Embryonic facial prominence (tissue), 1 donor: ENCODE data around the gene ZNF267.
A peak's percentile ranks its signal among the peaks of the same experiment; 100 is the strongest.
"Not testable (repeated sequence)": the region's sequence is repeated elsewhere in the genome, so short reads cannot be mapped to it uniquely, and the experiment has no call there.

Experiments used
- DNase-seq: peaks from one replicate; pipeline ENCODE4 v3.0.0-alpha.2; 2016; ENCODE audit errors: extremely low spot score

The ZNF267 gene

GRCh38 chr16:31873556-31874365 is at the start of gene ZNF267:
Gene ZNF267, plus strand, starts transcription at chr16:31873807. Its CDS starts 160 bp downstream, at chr16:31873967.
- DNase-seq: peak; percentile 84

GRCh38 chr16:31833047-31833446 is 40.6 kb upstream of the ZNF267 start:
- DNase-seq: no peak

- DNase-seq: not testable (repeated sequence)
Observed at GRCh38 chr16:31836396-31836795, 37.2 kb upstream of the ZNF267 start.

- no peak for DNase-seq
Observed at GRCh38 chr16:31842864-31843263, 30.7 kb upstream of the ZNF267 start.

GRCh38 chr16:31848572-31848971 is 25.0 kb upstream of the ZNF267 start:
- DNase-seq: not testable (repeated sequence)

GRCh38 chr16:31853291-31853690 is 20.3 kb upstream of the ZNF267 start:
- DNase-seq: no peak

GRCh38 chr16:31860508-31860907 is 13.1 kb upstream of the ZNF267 start:
- DNase-seq: no peak

GRCh38 chr16:31861455-31861854 is 12.2 kb upstream of the ZNF267 start:
- no peak for DNase-seq

GRCh38 chr16:31862761-31863160 is 10.8 kb upstream of the ZNF267 start:
- DNase-seq: no peak

GRCh38 chr16:31868164-31868563 is 5.4 kb upstream of the ZNF267 start:
- DNase-seq: no peak

GRCh38 chr16:31868691-31869167 is 4.9 kb upstream of the ZNF267 start:
- peak; percentile 28 for DNase-seq

GRCh38 chr16:31869511-31870201 is 4.0 kb upstream of the ZNF267 start:
- no peak for DNase-seq

GRCh38 chr16:31870809-31871208 is 2.8 kb upstream of the ZNF267 start:
- no peak for DNase-seq

GRCh38 chr16:31871510-31871909 is 2.1 kb upstream of the ZNF267 start:
- DNase-seq: no peak

- no peak for DNase-seq
Observed at GRCh38 chr16:31872201-31872600, 1.4 kb upstream of the ZNF267 start.

- DNase-seq: no peak
Observed at GRCh38 chr16:31874366-31875111, 932 bp downstream of the ZNF267 start.

GRCh38 chr16:31875112-31875803 is 1.7 kb downstream of the ZNF267 start:
- no peak for DNase-seq

- DNase-seq: no peak
Observed at GRCh38 chr16:31875928-31876547, 2.4 kb downstream of the ZNF267 start.

- no peak for DNase-seq
Observed at GRCh38 chr16:31876951-31877828, 3.6 kb downstream of the ZNF267 start.
